Testis (tissue), 3 donors: ENCODE results near the gene FRG2. TPM values are rescaled to one million over a fixed set of nuclear protein-coding genes. Genes with fewer than 3 reads are reported as not detected.
"Not testable (repeated sequence)": the region's sequence is repeated elsewhere in the genome, so short reads cannot be mapped to it uniquely, and the experiment has no call there.

Source experiments
- DNase-seq: peaks from one replicate; pipeline ENCODE4 v3.0.0-alpha.2; 2019
- H3K27ac ChIP-seq, 2 donors: fragments of 200-600 bp; sonication (generic); one replicate each; pipeline ENCODE4 v1.5.1; 2019
- H3K27me3 ChIP-seq: fragments of 200-600 bp; sonication (generic); one replicate; pipeline ENCODE4 v1.5.1; 2019
- H3K36me3 ChIP-seq: fragments of 200-600 bp; sonication (generic); one replicate; pipeline ENCODE4 v1.5.1; 2017; ENCODE audit warnings: low read depth; ENCODE audit errors: missing control alignments
- H3K4me1 ChIP-seq: fragments of 200-600 bp; sonication (generic); one replicate; pipeline ENCODE4 v1.5.1; 2019
- H3K4me3 ChIP-seq, 2 donors: fragments of 200-600 bp; sonication (generic); one replicate each; pipeline ENCODE4 v1.5.1; 2017 to 2019
- H3K9me3 ChIP-seq: fragments of 200-600 bp; sonication (generic); one replicate; pipeline ENCODE4 v1.5.1; 2017
- POLR2A ChIP-seq: fragments of 450-650 bp; IDR thresholded peaks from one replicate; pipeline ENCODE4 v1.6.1; 2017; ENCODE audit warnings: antibody characterized with exemption, mild to moderate bottlenecking, moderate library complexity
- WGBS, 2 donors: methylation state at CpG; one replicate each; pipeline ENCODE4 v1.1.5; 2018; 5-methylcytosine and 5-hydroxymethylcytosine counted together
- intact Hi-C: fragments of 100-400 bp; cut with DNase I; formaldehyde crosslinking; loops from one replicate; pipeline ENCODE4 v1.15.1; 2023; ENCODE audit warnings: low total_unique reads
- polyA plus RNA-seq: library from polyadenylated mRNA; stranded (reverse); fragments of 350-450 nt; fragmentation: Illumina TruSeq; extraction: RNeasy Lipid Tissue Mini Kit (QIAGEN cat#74804); gene quantifications from one replicate; pipeline ENCODE4 v1.2.3, GENCODE V29; 2014; ENCODE audit warnings: low read depth, low replicate concordance; ENCODE audit not compliant: insufficient read depth
- total RNA-seq, 2 donors: library from RNA; depleted of rRNA; stranded (reverse); fragments of >200 nt; gene quantifications; one replicate each; pipeline ENCODE4 v1.2.3, GENCODE V29; 2016
- TF ChIP-seq, protein P1 (sequence below), 3 experiments: fragments of 450-650 bp in 2 of 3; fragments of 200-600 bp in 1 of 3; sonication (generic) in 1 of 3; IDR thresholded peaks; one replicate each; pipeline ENCODE4 v1.5.1; 2016 to 2019; ENCODE audit warnings: antibody characterized with exemption in 3 of 3, mild to moderate bottlenecking in 2 of 3, moderate library complexity in 1 of 3

Gene FRG2
- total and polyA plus RNA-seq, 3 donors from 2014 or later, result 0.24 TPM; not detected in 1

GRCh38 chr4:190017357-190018200 is 9.5 kb downstream of the FRG2 start:
- no peak for DNase-seq
- Histone ChIP-seq H3K4me3 (peak overlapping the region in 1 of 2 donors; percentile 17), H3K9me3 (no peaks in the 10 kb centered on the region), H3K27me3 (no peaks in the 10 kb centered on the region), H3K27ac (no peak overlapping the region), H3K36me3 (no peaks in the 10 kb centered on the region), H3K4me1 (peaks cover 3% of the 10 kb centered on the region)
- TF ChIP-seq, protein P1, sequence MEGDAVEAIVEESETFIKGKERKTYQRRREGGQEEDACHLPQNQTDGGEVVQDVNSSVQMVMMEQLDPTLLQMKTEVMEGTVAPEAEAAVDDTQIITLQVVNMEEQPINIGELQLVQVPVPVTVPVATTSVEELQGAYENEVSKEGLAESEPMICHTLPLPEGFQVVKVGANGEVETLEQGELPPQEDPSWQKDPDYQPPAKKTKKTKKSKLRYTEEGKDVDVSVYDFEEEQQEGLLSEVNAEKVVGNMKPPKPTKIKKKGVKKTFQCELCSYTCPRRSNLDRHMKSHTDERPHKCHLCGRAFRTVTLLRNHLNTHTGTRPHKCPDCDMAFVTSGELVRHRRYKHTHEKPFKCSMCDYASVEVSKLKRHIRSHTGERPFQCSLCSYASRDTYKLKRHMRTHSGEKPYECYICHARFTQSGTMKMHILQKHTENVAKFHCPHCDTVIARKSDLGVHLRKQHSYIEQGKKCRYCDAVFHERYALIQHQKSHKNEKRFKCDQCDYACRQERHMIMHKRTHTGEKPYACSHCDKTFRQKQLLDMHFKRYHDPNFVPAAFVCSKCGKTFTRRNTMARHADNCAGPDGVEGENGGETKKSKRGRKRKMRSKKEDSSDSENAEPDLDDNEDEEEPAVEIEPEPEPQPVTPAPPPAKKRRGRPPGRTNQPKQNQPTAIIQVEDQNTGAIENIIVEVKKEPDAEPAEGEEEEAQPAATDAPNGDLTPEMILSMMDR (IDR thresholded peaks at IDR 0.05), result no peak
- TF ChIP-seq POLR2A, result no peak
- WGBS, 2 donors, result 2 to 3% methylated on average over 32 to 62 of the region's 62 CpGs
- intact Hi-C loops, result no loop called here

- Histone ChIP-seq H3K9me3 (no peaks in the 10 kb centered on the region), H3K36me3 (no peaks in the 10 kb centered on the region), H3K27ac (no peak overlapping the region), H3K27me3 (no peaks in the 10 kb centered on the region), H3K4me3 (peak overlapping the region in 1 of 2 donors; percentile 17), H3K4me1 (peaks cover 3% of the 10 kb centered on the region)
- TF ChIP-seq POLR2A, result no peak
- no peak for DNase-seq
- intact Hi-C loops, result no loop called here
- 11 to 17% methylated on average over 25 to 43 of the region's 43 CpGs for WGBS, 2 donors
These were observed 10.4 kb downstream of the FRG2 start for GRCh38 chr4:190016369-190017289.

DNA sequence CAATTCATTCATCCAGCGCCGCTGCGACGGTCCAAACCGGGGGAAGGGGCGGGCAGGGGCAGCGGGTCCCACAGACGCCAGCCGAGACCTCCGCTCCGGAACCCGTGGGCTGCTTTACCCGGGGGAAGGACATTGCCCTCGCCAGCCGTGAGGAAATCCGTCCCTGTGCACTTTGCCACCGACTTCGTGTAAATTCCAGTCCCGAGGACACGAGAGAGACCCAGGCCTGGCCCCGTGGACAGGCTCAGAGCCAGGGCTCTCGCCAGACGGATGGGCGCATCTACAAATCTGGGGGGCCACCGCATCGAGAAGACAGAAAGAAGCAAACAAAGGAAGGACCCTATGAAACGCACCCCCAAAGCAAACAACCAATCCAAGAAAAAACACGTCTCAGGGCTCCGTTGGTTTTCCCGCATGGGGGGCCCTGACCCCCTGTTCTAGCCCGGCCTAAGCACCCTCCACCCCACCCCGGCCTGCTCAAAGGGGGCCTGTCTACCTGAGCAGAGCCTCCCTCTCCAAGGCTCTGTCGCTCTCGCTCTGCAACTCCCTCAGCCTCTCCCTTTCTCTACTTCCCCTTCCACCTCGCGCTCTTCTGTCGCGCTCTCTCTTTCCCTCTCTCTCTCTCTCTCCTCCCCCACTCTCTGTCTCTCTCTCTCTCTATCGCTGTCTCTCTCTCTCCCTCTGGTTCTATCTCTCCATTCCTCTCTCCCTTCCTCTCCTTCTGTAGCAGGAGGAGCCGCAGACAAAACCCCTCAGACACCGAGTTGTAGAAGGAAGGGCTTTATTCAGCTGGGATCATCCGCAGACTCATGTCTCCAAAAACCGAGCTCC is 11.3 kb downstream of the FRG2 start:
- Histone ChIP-seq H3K36me3 (no peaks in the 10 kb centered on the region), H3K9me3 (no peaks in the 10 kb centered on the region), H3K4me1 (no peaks in the 10 kb centered on the region), H3K4me3 (peak overlapping the region in 1 of 2 donors; percentile 43), H3K27me3 (no peaks in the 10 kb centered on the region), H3K27ac (no peak overlapping the region)
- WGBS, 2 donors, result 5 to 11% methylated on average over 21 to 39 of the region's 43 CpGs
- TF ChIP-seq POLR2A, result no peak
- DNase-seq, result no peak
- intact Hi-C loops, result no loop called here

- Histone ChIP-seq H3K4me1 (no peaks in the 10 kb centered on the region), H3K4me3 (peak overlapping the region; percentile 36 to 43), H3K36me3 (no peaks in the 10 kb centered on the region), H3K27me3 (no peaks in the 10 kb centered on the region), H3K27ac (no peak overlapping the region), H3K9me3 (no peaks in the 10 kb centered on the region)
- intact Hi-C loops, result no loop called here
- 1 to 8% methylated on average over 50 to 59 of the region's 76 CpGs for WGBS, 2 donors
- DNase-seq, result no peak
- TF ChIP-seq POLR2A, result no peak
- TF ChIP-seq, protein P1 (IDR thresholded peaks at IDR 0.05), result no peak
These were observed 12.1 kb downstream of the FRG2 start for GRCh38 chr4:190014771-190015537.

DNA sequence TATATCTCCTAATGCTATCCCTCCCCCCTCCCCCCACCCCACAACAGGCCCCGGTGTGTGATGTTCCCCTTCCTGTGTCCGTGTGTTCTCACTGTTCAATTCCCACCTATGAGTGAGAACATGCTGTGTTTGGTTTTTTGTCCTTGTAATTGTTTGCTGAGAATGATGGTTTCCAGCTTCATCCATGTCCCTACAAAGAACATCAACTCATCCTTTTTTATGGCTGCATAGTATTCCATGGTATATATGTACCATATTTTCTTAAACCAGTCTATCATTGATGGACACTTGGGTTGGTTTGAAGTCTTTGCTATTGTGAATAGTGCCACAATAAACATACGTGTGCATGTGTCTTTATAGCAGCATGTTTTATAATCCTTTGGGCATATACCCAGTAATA is 37.1 kb downstream of the FRG2 start:
- 47 to 76% methylated on average over 1 to 3 of the region's 3 CpGs for WGBS, 2 donors
- H3K36me3 ChIP-seq, H3K27me3 ChIP-seq, H3K4me1 ChIP-seq, intact Hi-C loops, H3K27ac ChIP-seq, H3K4me3 ChIP-seq, H3K9me3 ChIP-seq, DNase-seq: not testable (repeated sequence)
